ENCODE results near the gene ABTB1. TPM values are rescaled to one million over a fixed set of nuclear protein-coding genes. Genes with fewer than 3 reads are reported as not detected.

ABTB1 gene
- total and polyA plus RNA-seq, 2 of the 13 experiments (the other 11 are each of a cell fraction or from before 2014, with no cell fraction given): 0.42 to 14.5 TPM

DNA sequence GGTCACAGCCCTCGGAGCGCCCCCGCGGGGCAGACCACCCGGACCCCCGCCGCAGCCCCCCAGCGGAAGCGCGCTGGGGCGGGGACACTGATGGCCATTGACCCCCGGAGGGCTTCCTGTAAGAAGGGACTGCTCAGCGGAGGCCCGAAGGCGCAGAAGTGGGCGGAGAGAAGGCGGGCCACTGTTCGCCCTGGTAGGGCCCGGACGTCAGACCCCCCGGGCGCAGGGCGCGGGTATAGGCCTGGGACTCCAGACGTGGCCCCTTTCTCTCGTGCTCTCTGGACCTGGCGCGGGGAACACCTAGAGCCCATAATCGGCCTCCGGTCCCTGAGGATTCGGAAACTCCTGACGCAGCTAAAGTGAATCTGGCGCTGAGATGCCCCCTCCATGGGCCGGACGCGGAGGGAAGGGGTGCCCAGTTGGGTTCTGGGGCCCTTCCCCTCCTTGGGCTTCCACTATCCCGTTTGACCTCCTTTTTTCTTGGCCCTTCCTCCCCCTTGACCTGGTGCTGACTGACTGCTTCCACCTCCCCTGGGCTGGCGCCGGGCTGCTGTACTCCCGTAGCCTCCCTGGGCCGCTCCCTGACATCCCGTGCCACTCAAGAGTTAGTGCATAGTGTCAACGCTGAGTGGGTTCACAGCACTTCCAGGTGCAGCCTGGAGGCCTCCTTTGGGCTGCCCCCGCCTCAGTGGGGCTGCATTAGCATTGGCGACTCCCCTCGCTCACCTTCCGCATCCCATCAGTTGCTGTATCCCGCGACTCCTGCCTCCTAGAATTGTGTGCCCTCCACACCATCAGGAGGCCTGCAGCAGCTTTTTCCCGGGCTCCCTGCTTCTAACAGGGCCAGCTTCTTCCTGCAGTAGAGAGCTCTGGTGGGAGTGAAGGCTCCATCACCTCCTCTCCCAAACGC, 694 bp downstream of the ABTB1 start (continued):
- TF ChIP-seq, protein P1, sequence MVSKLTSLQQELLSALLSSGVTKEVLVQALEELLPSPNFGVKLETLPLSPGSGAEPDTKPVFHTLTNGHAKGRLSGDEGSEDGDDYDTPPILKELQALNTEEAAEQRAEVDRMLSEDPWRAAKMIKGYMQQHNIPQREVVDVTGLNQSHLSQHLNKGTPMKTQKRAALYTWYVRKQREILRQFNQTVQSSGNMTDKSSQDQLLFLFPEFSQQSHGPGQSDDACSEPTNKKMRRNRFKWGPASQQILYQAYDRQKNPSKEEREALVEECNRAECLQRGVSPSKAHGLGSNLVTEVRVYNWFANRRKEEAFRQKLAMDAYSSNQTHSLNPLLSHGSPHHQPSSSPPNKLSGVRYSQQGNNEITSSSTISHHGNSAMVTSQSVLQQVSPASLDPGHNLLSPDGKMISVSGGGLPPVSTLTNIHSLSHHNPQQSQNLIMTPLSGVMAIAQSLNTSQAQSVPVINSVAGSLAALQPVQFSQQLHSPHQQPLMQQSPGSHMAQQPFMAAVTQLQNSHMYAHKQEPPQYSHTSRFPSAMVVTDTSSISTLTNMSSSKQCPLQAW (CRISPR knock-in tag; IDR thresholded peaks at IDR 0.05): no peak
- TF ChIP-seq ZFP41 (CRISPR knock-in tag; IDR thresholded peaks at IDR 0.05; ENCODE audit: borderline replicate concordance) (no peak), GZF1 (CRISPR knock-in tag; IDR thresholded peaks at IDR 0.05) (no peak), ZNF615 (CRISPR knock-in tag; IDR thresholded peaks at IDR 0.05; ENCODE audit: borderline replicate concordance) (no peak), ARNTL (CRISPR knock-in tag; IDR thresholded peaks at IDR 0.05) (no peak), ZNF563 (CRISPR knock-in tag; IDR thresholded peaks at IDR 0.05) (0 out of 2 replicates have a peak, but pooled peaks have one; percentile 1), ZNF580 (CRISPR knock-in tag; IDR thresholded peaks at IDR 0.05; ENCODE audit: borderline replicate concordance, low read depth) (peak; percentile 0; the same call in 1 of the 2 replicates), NR2F1 (CRISPR knock-in tag; IDR thresholded peaks at IDR 0.05) (no peak), SP5 (CRISPR knock-in tag; IDR thresholded peaks at IDR 0.05; ENCODE audit: borderline replicate concordance, low read depth) (0 out of 2 replicates have a peak, but pooled peaks have one; percentile 11), KLF9 (CRISPR knock-in tag; IDR thresholded peaks at IDR 0.05; ENCODE audit: low read depth) (no peak), ZNF724P (CRISPR knock-in tag; IDR thresholded peaks at IDR 0.05; ENCODE audit: borderline replicate concordance) (no peak), MXD4 (CRISPR knock-in tag; IDR thresholded peaks at IDR 0.05) (0 out of 2 replicates have a peak, but pooled peaks have one; percentile 15), ZNF598 (CRISPR knock-in tag; IDR thresholded peaks at IDR 0.05; ENCODE audit: borderline replicate concordance) (no peak), ZNF589 (CRISPR knock-in tag; conservative IDR thresholded peaks at IDR 0.05) (no peak), ZNF740 (CRISPR knock-in tag; IDR thresholded peaks at IDR 0.05) (no peak), SNRNP70 (IDR thresholded peaks at IDR 0.05; ENCODE audit: low read depth, low read length) (no peak), KMT2A (CRISPR knock-in tag; IDR thresholded peaks at IDR 0.05) (no peak), SNAI1 (CRISPR knock-in tag; IDR thresholded peaks at IDR 0.05; ENCODE audit: borderline replicate concordance) (no peak)
- TF ChIP-seq, protein P2, sequence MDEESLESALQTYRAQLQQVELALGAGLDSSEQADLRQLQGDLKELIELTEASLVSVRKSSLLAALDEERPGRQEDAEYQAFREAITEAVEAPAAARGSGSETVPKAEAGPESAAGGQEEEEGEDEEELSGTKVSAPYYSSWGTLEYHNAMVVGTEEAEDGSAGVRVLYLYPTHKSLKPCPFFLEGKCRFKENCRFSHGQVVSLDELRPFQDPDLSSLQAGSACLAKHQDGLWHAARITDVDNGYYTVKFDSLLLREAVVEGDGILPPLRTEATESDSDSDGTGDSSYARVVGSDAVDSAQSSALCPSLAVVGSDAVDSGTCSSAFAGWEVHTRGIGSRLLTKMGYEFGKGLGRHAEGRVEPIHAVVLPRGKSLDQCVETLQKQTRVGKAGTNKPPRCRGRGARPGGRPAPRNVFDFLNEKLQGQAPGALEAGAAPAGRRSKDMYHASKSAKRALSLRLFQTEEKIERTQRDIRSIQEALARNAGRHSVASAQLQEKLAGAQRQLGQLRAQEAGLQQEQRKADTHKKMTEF (CRISPR knock-in tag; IDR thresholded peaks at IDR 0.05): no peak
- TF ChIP-seq, protein P3, sequence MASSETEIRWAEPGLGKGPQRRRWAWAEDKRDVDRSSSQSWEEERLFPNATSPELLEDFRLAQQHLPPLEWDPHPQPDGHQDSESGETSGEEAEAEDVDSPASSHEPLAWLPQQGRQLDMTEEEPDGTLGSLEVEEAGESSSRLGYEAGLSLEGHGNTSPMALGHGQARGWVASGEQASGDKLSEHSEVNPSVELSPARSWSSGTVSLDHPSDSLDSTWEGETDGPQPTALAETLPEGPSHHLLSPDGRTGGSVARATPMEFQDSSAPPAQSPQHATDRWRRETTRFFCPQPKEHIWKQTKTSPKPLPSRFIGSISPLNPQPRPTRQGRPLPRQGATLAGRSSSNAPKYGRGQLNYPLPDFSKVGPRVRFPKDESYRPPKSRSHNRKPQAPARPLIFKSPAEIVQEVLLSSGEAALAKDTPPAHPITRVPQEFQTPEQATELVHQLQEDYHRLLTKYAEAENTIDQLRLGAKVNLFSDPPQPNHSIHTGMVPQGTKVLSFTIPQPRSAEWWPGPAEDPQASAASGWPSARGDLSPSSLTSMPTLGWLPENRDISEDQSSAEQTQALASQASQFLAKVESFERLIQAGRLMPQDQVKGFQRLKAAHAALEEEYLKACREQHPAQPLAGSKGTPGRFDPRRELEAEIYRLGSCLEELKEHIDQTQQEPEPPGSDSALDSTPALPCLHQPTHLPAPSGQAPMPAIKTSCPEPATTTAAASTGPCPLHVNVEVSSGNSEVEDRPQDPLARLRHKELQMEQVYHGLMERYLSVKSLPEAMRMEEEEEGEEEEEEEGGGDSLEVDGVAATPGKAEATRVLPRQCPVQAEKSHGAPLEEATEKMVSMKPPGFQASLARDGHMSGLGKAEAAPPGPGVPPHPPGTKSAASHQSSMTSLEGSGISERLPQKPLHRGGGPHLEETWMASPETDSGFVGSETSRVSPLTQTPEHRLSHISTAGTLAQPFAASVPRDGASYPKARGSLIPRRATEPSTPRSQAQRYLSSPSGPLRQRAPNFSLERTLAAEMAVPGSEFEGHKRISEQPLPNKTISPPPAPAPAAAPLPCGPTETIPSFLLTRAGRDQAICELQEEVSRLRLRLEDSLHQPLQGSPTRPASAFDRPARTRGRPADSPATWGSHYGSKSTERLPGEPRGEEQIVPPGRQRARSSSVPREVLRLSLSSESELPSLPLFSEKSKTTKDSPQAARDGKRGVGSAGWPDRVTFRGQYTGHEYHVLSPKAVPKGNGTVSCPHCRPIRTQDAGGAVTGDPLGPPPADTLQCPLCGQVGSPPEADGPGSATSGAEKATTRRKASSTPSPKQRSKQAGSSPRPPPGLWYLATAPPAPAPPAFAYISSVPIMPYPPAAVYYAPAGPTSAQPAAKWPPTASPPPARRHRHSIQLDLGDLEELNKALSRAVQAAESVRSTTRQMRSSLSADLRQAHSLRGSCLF (CRISPR knock-in tag; IDR thresholded peaks at IDR 0.05; ENCODE audit: borderline replicate concordance): no peak

Data from HepG2 (cell line).